Psoas muscle (tissue), 8 donors: ENCODE measurements around the gene JMJD4. TPM values are rescaled to one million over a fixed set of nuclear protein-coding genes. Genes with fewer than 3 reads are reported as not detected.

Experiments
- ATAC-seq, 4 donors: fragments of 200-7000 bp; cut with Tn5 transposase; one replicate each; pipeline ENCODE4 v1.9.1; 2020; ENCODE audit warnings: moderate library complexity in 3 of 4, mild to moderate bottlenecking in 2 of 4
- DNase-seq, 2 donors: peaks; one replicate each; pipeline ENCODE4 v3.0.0-alpha.2; 2020
- H3K27ac ChIP-seq: fragments of 200-600 bp; one replicate; pipeline ENCODE4 v1.8.0; 2022
- H3K27me3 ChIP-seq, 3 donors: fragments of 200-600 bp in 1 of 3; one replicate each; pipeline versions ENCODE4 v1.6.1 to v1.8.0; 2013 to 2022; ENCODE audit warnings: low read length in 2 of 3, mild to moderate bottlenecking in 2 of 3, moderate library complexity in 1 of 3; ENCODE audit not compliant: insufficient read depth in 3 of 3
- H3K36me3 ChIP-seq, 2 donors: fragments of 200-600 bp in 1 of 2; one replicate each; pipeline versions ENCODE4 v1.6.1 to v1.8.0; 2013 to 2022; ENCODE audit warnings: low read depth in 1 of 2, mild to moderate bottlenecking in 1 of 2, moderate library complexity in 1 of 2; ENCODE audit not compliant: insufficient read depth in 1 of 2
- H3K4me1 ChIP-seq: fragments of 200-600 bp; one replicate; pipeline ENCODE4 v1.8.0; 2022
- H3K4me3 ChIP-seq: fragments of 200-600 bp; one replicate; pipeline ENCODE4 v1.8.0; 2022; ENCODE audit warnings: mild to moderate bottlenecking
- H3K9me3 ChIP-seq: fragments of 200-600 bp; one replicate; pipeline ENCODE4 v1.8.0; 2022
- CTCF ChIP-seq: fragments of 200-600 bp; IDR thresholded peaks from one replicate; pipeline ENCODE4 v1.8.0; 2022; ENCODE audit warnings: antibody characterized with exemption
- WGBS, 3 donors: extraction: QIAGEN DNeasy Blood & Tissue Kit; methylation state at CpG; one replicate each; pipeline versions ENCODE4 v1.1.6 to v1.1.7; 2013; 5-methylcytosine and 5-hydroxymethylcytosine counted together
- intact Hi-C, 2 donors: fragments of 100-400 bp; cut with DNase I; formaldehyde crosslinking; loops; one replicate each; pipeline versions ENCODE4 v1.11.0 to v1.14.2; 2022
- polyA plus RNA-seq, 3 donors: library from polyadenylated mRNA; stranded (reverse); fragments of 200-250 nt; gene quantifications; one replicate each; pipeline ENCODE4 v1.2.3, GENCODE V29; 2013
- total RNA-seq, 4 donors: library from RNA; stranded (reverse); fragmentation: NEBNext Ultra II Directional in 2 of 4; extraction: Animal tissue kit (Norgen Biotek cat#: 25700) in 2 of 4; gene quantifications; one replicate each; pipeline versions ENCODE4 v1.2.1 to v1.2.4, GENCODE V29; 2021 to 2023
- donor health status: healthy with polysubstance abuse.
- donor health status: DM: no; HTN: no; CAD: no; lungs with moderate emphysema.
- donor health status: Bipolar disorder and iron deficiency.
- donor health status: healthy.
- donor health status: DM: yes; HTN: yes; CAD: no.
- donor health status: DM: no; HTN: no; CAD: no.
- donor health status: DM: no; HTN: no; CAD: no.
- donor health status: DM: yes; HTN: yes; CAD: no.

Gene JMJD4
- total and polyA plus RNA-seq, 7 donors, result 9.0 to 20.5 (median 15.3) TPM

- H3K27me3 ChIP-seq, result no peaks in the 10 kb centered on the region
- WGBS, 3 donors, result 27 to 32% (median 28%) methylated on average over 7 of the region's 7 CpGs
- DNase-seq (peak; percentile 67 to 88), ATAC-seq (peak; percentile 84 to 93 (median 90))
- H3K27ac ChIP-seq, result peak overlapping the region; percentile 86
- H3K4me1 ChIP-seq, result peaks cover 72% of the 10 kb centered on the region
- H3K36me3 ChIP-seq, result peaks cover 0 to 14% of the 10 kb centered on the region in 2 donors
- TF ChIP-seq CTCF, result peak; percentile 10
- H3K4me3 ChIP-seq, result no peak overlapping the region
- H3K9me3 ChIP-seq, result no peaks in the 10 kb centered on the region
- intact Hi-C loops, result no loop called here
Observed at GRCh38 chr1:227753999-227754711, 19.1 kb upstream of the JMJD4 start.

GRCh38 chr1:227749916-227750710, 15.0 kb upstream of the JMJD4 start:
- no peaks in the 10 kb centered on the region for H3K27me3 ChIP-seq
- peaks cover 0 to 26% of the 10 kb centered on the region in 2 donors for H3K36me3 ChIP-seq
- intact Hi-C loops, result no loop called here
- peak overlapping the region; percentile 41 for H3K27ac ChIP-seq
- no peak for TF ChIP-seq CTCF
- H3K4me3 ChIP-seq, result no peak overlapping the region
- WGBS, 3 donors, result 50 to 69% (median 50%) methylated on average over 19 of the region's 19 CpGs
- H3K9me3 ChIP-seq, result no peaks in the 10 kb centered on the region
- DNase-seq (peak in 1 of 2 donors; percentile 42), ATAC-seq (peak in 3 of 4 donors; percentile 22 to 51 (median 28))
- H3K4me1 ChIP-seq, result peaks cover 34% of the 10 kb centered on the region

- H3K9me3 ChIP-seq, result no peaks in the 10 kb centered on the region
- H3K27me3 ChIP-seq, result no peaks in the 10 kb centered on the region
- no peak overlapping the region for H3K4me3 ChIP-seq
- peaks cover 0 to 26% of the 10 kb centered on the region in 2 donors for H3K36me3 ChIP-seq
- peak in 1 of 2 donors; percentile 32 for DNase-seq
- 92 to 97% (median 93%) methylated on average over 7 of the region's 7 CpGs for WGBS, 3 donors
- no peak for TF ChIP-seq CTCF
- no peak overlapping the region for H3K27ac ChIP-seq
- intact Hi-C loops, result no loop called here
- no peak for ATAC-seq
- peaks cover 33% of the 10 kb centered on the region for H3K4me1 ChIP-seq
Observed at GRCh38 chr1:227749225-227749624, 14.1 kb upstream of the JMJD4 start.

- 56 to 77% (median 60%) methylated on average over 7 of the region's 7 CpGs for WGBS, 3 donors
- ATAC-seq (peak in 3 of 4 donors; percentile 26 to 41 (median 35)), DNase-seq (no peak)
- no peak overlapping the region for H3K4me3 ChIP-seq
- peaks cover 29% of the 10 kb centered on the region for H3K4me1 ChIP-seq
- no peak overlapping the region for H3K27ac ChIP-seq
- no peak for TF ChIP-seq CTCF
- H3K36me3 ChIP-seq, result peaks cover 0 to 26% of the 10 kb centered on the region in 2 donors
- H3K9me3 ChIP-seq, result no peaks in the 10 kb centered on the region
- H3K27me3 ChIP-seq, result no peaks in the 10 kb centered on the region
- intact Hi-C loops, result no loop called here
Observed at GRCh38 chr1:227748496-227749182, 13.5 kb upstream of the JMJD4 start.
